Urothelium cell line (cell line): ENCODE data around the gene TRIP10.
"Not testable (repeated sequence)": the region's sequence is repeated elsewhere in the genome, so short reads cannot be mapped to it uniquely, and the experiment has no call there.

Experiments used
- DNase-seq: peaks from one replicate; pipeline ENCODE4 v3.0.0; 2011; ENCODE audit warnings: low spot score, mixed read lengths
- FAIRE-seq: peaks from 2 replicates; lab custom pipeline; 2011; peaks lifted over from hg19 to GRCh38; lab: Jason Lieb, UNC

TRIP10 gene

GRCh38 chr19:6739390-6739882 lies at the start of gene TRIP10:
Gene TRIP10, plus strand, starts transcription at chr19:6739680. Its CDS starts 82 bp downstream, at chr19:6739762.
- DNase-seq (peak; percentile 87), FAIRE-seq (no peak)

- DNase-seq = no peak
- FAIRE-seq = no peak
Measured at GRCh38 chr19:6690160-6690885, 49.2 kb upstream of the TRIP10 start.

DNA sequence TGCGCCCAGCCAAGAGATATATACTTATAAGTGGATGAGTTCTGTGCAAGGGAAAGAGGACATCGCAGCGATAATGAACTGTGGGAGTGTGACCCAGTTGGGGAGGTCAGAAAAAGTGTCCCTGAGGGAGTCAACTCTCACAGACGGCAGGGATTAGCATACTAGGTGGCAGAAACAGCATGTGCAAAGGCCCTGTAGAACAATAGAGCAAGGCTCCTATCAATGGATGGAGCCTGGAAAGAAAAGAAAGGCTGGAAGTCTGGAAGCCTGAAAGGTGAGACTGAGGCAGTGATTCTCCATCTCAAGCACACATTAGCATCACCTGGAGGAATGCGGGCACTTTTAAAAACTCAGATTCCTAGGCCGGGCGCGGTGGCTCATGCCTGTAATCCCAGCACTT lies 48.1 kb upstream of the TRIP10 start:
- FAIRE-seq = no peak
- no peak for DNase-seq

DNA sequence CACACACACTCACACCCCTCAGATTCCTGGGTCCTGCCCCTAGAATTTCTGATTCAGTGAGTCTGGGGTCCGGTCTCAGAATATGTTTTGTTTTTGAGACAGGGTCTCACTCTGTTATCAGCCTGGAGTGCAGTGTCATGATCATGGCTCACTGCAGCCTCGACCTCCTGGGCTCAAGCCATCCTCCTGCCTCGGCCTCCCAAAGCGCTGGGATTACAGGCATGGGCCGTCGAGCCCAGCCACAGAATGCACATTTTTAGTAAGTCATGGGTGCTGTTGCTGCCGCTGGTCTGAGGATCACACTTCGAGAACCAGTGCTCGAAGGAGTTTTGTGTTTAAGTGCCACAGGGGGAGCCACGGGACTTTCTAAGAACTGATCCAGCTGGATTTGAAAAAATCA lies 47.5 kb upstream of the TRIP10 start:
- DNase-seq = no peak
- no peak for FAIRE-seq

DNA sequence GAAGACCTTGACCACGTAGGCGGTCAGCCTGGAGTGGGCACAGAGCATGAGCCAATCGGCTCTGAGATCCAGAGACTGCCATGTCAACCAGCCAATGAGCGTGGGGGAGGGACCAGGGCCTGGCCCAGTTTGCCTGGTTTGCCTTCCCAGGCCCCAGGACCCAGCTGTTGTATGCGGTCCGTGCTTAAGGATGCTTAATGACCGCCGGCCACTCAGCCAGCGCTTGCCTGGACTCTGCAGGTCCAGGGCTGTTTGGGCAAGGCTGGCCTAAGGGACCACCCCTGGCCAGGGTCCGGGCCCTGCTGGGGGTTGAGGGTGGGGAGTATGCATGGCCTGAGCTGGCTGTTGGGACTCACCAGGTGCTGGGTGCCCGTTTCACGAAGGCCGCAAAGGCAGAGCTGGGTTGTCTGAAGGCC lies 46.4 kb upstream of the TRIP10 start:
- DNase-seq = no peak
- FAIRE-seq = no peak

DNA sequence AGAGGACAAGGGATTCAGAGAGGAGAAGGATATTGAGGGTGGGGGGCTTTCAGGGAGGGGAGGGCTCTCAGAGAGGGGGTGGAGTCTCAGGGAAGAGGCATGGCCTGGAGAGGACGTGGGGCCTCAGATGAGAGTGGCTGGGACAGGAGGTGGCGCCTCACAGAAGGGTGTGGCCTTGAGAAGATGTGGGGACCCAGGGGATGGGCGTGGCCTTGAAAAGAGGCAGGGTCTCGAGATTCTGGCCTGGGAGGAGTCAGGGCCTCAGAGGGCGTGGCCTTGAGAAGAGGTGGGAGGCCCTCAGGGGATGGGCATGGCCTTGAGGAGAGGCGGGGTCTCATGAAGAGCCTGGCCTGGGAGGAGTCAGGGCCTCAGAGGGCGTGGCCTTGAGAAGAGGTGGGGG lies 45.8 kb upstream of the TRIP10 start:
- DNase-seq = no peak
- FAIRE-seq = no peak

- DNase-seq (no peak), FAIRE-seq (no peak)
Measured at GRCh38 chr19:6694147-6694815, 45.2 kb upstream of the TRIP10 start.

DNA sequence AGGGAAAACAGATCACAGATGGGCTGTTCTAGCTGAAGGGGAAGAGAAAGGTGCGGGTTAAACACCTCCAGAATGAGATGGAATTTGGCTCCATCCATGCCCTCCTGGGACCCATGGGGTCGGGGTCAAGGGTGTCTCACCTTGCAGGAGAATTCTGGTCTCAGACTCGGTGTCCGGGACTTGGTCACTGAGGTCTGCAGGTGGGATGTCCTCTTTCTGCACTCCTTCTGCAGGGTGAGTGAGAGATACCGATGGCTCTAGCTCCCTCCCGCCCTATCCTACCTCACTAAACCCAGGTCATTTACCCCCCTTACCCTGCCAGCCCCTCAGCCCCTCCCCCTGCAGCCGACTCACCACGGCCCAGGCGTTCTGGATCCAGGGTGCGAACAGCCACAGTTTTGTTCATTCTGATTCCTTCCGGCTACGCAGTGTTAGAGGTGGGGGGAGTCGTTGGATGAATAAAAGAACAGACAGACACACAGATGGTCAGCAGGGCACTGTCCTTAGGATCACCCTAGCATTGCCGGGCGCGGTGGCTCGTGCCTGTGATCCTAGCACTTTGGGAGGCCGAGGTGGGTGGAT lies 43.1 kb upstream of the TRIP10 start:
- FAIRE-seq (no peak), DNase-seq (no peak)

DNA sequence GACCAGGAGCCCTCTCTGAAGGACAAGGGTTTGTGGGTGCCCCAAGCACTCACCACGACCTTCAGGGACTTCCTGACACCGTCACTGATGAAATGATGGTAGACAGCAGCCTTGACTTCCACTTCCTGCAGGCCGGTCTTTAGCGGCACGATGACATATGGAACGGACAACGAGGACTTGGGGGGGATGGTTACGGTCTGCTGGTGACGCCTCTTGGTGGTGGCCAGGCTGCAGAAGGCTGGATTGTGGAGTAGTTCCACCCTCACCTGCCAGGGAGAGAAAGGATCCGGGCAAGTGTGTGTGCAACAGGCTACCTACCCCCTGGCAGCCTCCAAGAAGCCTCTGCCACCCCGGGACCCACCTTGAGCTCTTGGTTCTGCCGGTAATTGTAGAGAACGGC lies 42.2 kb upstream of the TRIP10 start:
- DNase-seq (no peak), FAIRE-seq (no peak)

DNA sequence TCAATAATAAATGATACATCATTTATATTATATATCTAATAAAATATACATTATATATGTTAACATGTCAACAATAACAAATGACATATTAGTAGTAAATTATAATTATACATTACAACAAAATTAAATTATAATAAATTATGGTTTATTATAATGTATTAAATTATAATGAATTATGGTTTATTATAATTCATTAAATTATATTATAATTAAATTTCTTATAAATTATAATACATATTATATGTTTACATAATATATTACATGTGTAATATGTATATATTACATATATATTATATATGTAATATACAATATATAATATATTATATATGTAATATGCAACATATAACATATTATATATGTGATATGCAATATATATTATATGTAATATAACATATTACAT lies 39.5 kb upstream of the TRIP10 start:
- no peak for FAIRE-seq
- no peak for DNase-seq

- FAIRE-seq (no peak), DNase-seq (no peak)
Measured at GRCh38 chr19:6700586-6701316, 38.7 kb upstream of the TRIP10 start.

- FAIRE-seq = no peak
- DNase-seq = no peak
Measured at GRCh38 chr19:6705931-6706632, 33.4 kb upstream of the TRIP10 start.

- FAIRE-seq (no peak), DNase-seq (no peak)
Measured at GRCh38 chr19:6706633-6706958, 32.9 kb upstream of the TRIP10 start.

DNA sequence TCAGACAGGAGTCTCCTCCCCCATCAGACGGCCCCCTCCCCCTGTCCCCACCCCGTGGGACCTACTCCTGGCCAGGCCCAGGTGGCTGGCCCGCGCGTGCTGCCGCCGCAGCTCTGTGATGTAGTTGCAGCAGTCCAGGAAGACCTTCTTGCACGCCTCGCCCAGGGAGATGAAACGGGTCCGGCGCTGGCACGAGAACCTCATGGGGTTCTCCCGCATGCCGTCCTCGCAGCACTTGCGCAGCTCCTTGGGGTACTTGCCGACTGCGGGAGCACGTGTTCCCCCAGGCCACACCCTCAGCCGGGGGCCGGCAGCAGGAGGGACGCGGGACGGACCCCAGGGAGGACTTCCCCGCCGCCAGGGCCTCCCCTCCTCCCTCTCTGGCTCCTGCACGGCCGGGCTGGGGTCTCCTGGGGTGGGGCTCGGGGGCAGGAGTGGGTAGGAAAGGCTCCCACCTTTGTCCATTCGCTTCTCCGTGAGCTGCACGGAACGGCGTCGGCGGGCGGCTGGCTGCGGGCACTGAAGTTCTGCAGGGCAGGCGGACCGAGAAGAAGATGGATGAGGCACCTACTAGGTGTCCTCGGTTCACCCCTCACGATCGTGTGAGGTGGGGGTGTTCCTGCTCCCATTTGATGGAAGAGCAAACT lies 32.3 kb upstream of the TRIP10 start:
- DNase-seq (no peak), FAIRE-seq (no peak)

DNA sequence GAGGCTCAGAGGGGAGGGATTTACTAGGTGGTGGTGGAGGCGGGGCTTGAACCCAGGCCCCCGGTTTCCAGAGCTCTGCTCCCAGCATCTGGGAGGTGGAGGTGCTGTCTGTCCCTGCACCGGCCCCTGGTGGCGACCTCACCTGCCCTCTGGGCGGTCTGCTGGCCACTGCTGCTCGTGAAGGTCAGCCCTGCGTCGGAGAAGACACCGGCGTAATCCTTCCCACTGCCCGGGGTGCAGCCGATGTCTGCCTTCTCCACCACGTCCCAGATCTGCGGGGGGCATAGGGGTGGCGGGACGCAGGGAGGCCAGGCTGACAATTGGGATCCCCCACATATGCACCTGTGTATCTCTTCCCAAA lies 31.8 kb upstream of the TRIP10 start:
- no peak for FAIRE-seq
- DNase-seq = no peak

DNA sequence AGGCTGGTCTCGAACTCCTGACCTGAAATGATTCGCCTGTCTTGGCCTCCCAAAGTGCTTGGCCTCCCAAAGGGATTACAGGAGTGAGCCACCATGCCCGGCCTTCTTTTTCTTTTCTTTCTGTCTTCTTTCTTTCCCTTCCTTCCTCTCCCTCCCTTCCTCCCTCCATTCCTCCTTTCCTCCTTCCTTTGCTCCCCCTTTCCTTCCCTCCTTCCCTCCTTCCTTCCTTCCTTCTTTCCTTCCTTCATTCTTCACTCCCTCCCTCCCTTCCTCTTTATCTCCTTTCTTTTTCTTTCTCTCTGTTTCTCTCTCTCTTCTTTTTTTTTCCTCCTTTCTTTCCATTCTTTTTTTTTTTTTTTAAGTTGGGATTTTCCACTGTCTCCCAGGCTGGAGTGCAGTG lies 31.1 kb upstream of the TRIP10 start:
- DNase-seq = no peak
- no peak for FAIRE-seq

DNA sequence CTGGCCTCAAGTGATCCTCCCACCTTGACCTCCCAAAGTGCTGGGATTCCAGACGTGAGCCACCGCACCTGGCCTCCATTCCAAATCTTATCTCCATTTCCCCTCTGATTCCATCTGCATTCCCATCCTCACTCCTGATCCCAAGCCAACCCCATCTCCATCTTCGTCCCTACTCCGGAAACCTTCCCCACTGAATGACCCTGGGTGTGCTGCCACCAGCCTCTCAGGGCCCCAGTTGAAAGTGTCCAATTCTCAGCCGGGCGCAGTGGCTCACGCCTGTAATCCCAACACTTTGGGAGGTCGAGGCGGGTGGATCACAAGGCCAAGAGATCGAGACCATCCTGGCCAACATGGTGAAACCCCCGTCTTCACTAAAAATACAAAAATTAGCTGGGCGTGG lies 30.6 kb upstream of the TRIP10 start:
- not testable (repeated sequence) for FAIRE-seq, DNase-seq

DNA sequence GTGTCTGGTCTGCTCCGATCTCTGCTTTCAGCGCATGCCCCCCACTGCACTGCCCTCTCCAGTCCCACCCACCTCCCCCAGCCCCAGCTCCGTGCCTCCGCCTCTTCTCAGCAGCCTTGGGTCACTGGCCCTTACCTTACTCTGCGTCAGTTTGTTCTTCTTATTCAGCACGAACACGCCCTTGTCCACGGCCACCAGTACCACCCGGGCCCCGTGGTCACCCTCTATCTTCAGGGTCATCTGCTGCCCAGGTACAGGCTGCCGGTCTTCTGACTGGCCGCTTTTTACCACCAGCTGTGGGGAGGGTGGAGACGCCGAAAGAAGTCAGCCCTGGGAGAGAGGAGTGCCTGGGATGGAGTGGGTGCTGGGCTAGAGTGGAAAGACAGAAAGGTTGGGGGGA lies 29.9 kb upstream of the TRIP10 start:
- no peak for FAIRE-seq
- no peak for DNase-seq

DNA sequence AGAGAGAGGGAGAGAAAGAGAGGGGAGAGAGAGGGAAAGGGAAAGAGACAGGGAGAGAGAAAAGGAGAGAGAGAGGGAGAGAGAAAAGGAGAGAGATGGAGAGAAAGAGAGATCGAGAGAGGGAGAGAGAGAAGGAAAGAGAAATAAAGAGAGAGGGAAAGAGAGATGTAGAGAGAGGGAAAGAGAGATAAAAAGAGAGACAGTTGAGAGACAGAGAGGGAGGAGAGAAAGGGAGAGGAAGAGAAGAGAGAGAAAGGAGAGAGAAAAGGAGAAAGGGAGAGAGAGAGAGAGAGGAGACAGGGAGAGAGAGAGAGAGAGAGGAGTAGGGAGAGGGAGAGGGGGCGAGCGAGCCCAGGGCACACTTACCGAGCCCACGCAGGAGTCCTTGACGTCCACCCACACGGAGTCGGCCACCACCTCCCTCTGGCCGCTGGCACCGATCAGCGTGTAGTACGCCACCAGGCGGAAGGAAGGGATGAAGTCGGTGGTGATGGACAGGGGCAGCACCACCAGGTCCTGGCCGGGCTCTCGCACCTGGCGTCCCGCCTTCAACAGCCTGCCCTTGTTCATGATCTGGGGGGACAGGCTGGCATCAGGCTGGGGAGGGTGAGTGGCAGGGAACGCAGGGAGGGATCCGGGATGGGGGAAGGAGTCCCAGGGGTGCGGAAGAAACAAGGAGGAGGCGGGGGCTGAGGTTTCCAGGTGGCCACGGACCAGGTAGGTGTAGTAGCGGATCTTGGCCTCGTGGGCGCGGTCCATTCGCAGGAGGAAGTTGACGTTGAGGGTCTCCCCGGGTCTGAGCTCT lies 29.0 kb upstream of the TRIP10 start:
- DNase-seq (no peak), FAIRE-seq (no peak)

DNA sequence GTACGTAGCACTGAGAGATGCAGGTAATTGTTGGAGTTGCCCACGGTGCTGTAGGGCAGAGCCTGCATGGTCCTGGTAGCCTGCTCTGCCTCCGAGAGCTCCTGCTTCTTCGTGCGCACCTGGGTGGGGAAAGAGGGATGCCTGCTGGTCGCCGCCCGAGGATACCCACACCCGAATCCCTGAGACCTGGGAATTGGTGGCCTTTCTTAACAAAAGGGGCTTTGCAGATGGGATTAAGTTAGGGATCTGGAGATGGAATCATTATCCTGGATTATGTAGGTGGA lies 28.5 kb upstream of the TRIP10 start:
- FAIRE-seq (no peak), DNase-seq (no peak)
